ENCODE data around the gene MPO.

MPO gene

GRCh38 chr17:58306131-58306951 lies 25.6 kb upstream of the MPO start:
- no peak for DNase-seq

- DNase-seq, result no peak
Measured at GRCh38 chr17:58305626-58306025, 24.9 kb upstream of the MPO start.

- no peak for DNase-seq
Measured at GRCh38 chr17:58304750-58305486, 24.2 kb upstream of the MPO start.

GRCh38 chr17:58303971-58304749 lies 23.4 kb upstream of the MPO start:
- DNase-seq, result peak; percentile 82

- DNase-seq, result no peak
Measured at GRCh38 chr17:58302919-58303585, 22.3 kb upstream of the MPO start.

GRCh38 chr17:58302171-58302918 lies 21.6 kb upstream of the MPO start:
- no peak for DNase-seq

GRCh38 chr17:58301504-58302150 lies 20.9 kb upstream of the MPO start:
- no peak for DNase-seq

- no peak for DNase-seq
Measured at GRCh38 chr17:58300336-58300735, 19.6 kb upstream of the MPO start.

- DNase-seq, result no peak
Measured at GRCh38 chr17:58294034-58294433, 13.3 kb upstream of the MPO start.

- DNase-seq, result no peak
Measured at GRCh38 chr17:58291246-58291645, 10.5 kb upstream of the MPO start.

- DNase-seq, result peak; percentile 73
Measured at GRCh38 chr17:58289869-58290268, 9.1 kb upstream of the MPO start.

GRCh38 chr17:58285422-58285810 lies 4.7 kb upstream of the MPO start:
- DNase-seq, result no peak

- peak; percentile 65 for DNase-seq
Measured at GRCh38 chr17:58284613-58285421, 4.1 kb upstream of the MPO start.

- DNase-seq, result no peak
Measured at GRCh38 chr17:58283674-58284612, 3.2 kb upstream of the MPO start.

- no peak for DNase-seq
Measured at GRCh38 chr17:58282442-58282841, 1.7 kb upstream of the MPO start.

GRCh38 chr17:58281511-58282011 lies 826 bp upstream of the MPO start:
- DNase-seq, result peak; percentile 65

- no peak for DNase-seq
Measured at GRCh38 chr17:58279736-58280479, 827 bp downstream of the MPO start.

GRCh38 chr17:58279016-58279711 lies 1.6 kb downstream of the MPO start:
- no peak for DNase-seq
